Measurements from ENCODE around the gene PSMB9.

PSMB9 gene

GRCh38 chr6:32838114-32838958 lies 15.7 kb upstream of the PSMB9 start, which contains the start of gene TAP2:
Gene TAP2 (minus strand): TSS chr6:32838739. CDS start chr6:32838233, 506 bp downstream.
- H3K27ac ChIP-seq (ENCODE audit: low read depth, low read length) = peak within 1 kb of the TSS; percentile 70
- H3K4me1 ChIP-seq (ENCODE audit: control insufficient read depth, insufficient read depth, low read length, unreplicated experiment) = peaks cover 25% of the 10 kb centered on the region
- H3K4me3 ChIP-seq (ENCODE audit: low read depth, low read length) = peak within 1 kb of the TSS; percentile 89
- peak within 1 kb of the TSS; percentile 51 for H2AFZ ChIP-seq (ENCODE audit: low read length, unreplicated experiment)
- no peaks in the 10 kb centered on the region for H3K27me3 ChIP-seq (ENCODE audit: insufficient read depth, low read length)
- H3K79me2 ChIP-seq (ENCODE audit: control insufficient read depth, insufficient read depth, low read length, unreplicated experiment) = peaks cover 39% of the 10 kb centered on the region
- peaks cover 22% of the 10 kb centered on the region; the same call in 1 of the 2 replicates for H3K36me3 ChIP-seq (ENCODE audit: insufficient read depth, low read length)

GRCh38 chr6:32839356-32839755 lies 14.6 kb upstream of the PSMB9 start:
- Histone ChIP-seq H3K4me3 (ENCODE audit: low read depth, low read length) (no peak overlapping the region), H3K4me1 (ENCODE audit: control insufficient read depth, insufficient read depth, low read length, unreplicated experiment) (peaks cover 25% of the 10 kb centered on the region), H3K79me2 (ENCODE audit: control insufficient read depth, insufficient read depth, low read length, unreplicated experiment) (peaks cover 48% of the 10 kb centered on the region), H3K27me3 (ENCODE audit: insufficient read depth, low read length) (no peaks in the 10 kb centered on the region), H3K36me3 (ENCODE audit: insufficient read depth, low read length) (peaks cover 16% of the 10 kb centered on the region; the same call in 1 of the 2 replicates), H2AFZ (ENCODE audit: low read length, unreplicated experiment) (no peak overlapping the region), H3K27ac (ENCODE audit: low read depth, low read length) (no peak overlapping the region)

DNA sequence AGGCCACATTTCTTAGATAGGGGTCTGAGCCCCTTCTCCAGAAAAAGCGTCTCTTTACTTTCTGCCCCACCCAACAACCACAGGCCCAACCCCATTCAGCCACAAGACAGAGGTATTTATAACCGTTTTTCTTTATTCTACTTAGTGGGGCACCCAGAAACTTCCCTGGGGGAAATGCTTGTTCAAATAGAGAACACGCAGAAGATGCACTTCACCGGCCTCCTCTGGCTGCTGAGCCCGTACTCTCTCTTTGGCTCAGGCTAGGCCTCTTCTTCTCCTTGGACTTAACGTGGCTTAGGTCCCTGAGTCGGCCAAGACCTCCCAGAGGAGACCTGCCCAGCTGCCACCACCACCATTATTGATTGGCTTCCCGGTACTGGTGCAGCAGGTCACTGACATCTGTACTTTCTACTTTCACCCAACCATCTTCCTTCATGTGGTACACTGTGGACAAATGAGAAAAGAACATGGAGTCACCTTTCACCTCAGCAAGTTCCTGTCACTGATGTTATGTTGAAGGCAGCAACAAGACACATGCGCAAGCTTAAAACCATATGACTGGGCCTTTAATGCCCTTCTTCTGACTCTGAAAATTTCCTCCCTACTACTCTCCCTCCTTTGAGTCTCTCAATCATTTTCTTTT lies 13.3 kb upstream of the PSMB9 start:
- Histone ChIP-seq H3K4me3 (ENCODE audit: low read depth, low read length) (no peak overlapping the region), H2AFZ (ENCODE audit: low read length, unreplicated experiment) (no peak overlapping the region), H3K79me2 (ENCODE audit: control insufficient read depth, insufficient read depth, low read length, unreplicated experiment) (peaks cover 44% of the 10 kb centered on the region), H3K36me3 (ENCODE audit: insufficient read depth, low read length) (peaks cover 14% of the 10 kb centered on the region; the same call in 1 of the 2 replicates), H3K27ac (ENCODE audit: low read depth, low read length) (no peak overlapping the region), H3K4me1 (ENCODE audit: control insufficient read depth, insufficient read depth, low read length, unreplicated experiment) (peaks cover 32% of the 10 kb centered on the region), H3K27me3 (ENCODE audit: insufficient read depth, low read length) (no peaks in the 10 kb centered on the region)

GRCh38 chr6:32842021-32842650 lies 11.9 kb upstream of the PSMB9 start:
- Histone ChIP-seq H3K27ac (ENCODE audit: low read depth, low read length) (no peak overlapping the region), H3K27me3 (ENCODE audit: insufficient read depth, low read length) (no peaks in the 10 kb centered on the region), H2AFZ (ENCODE audit: low read length, unreplicated experiment) (no peak overlapping the region), H3K4me1 (ENCODE audit: control insufficient read depth, insufficient read depth, low read length, unreplicated experiment) (peaks cover 27% of the 10 kb centered on the region), H3K79me2 (ENCODE audit: control insufficient read depth, insufficient read depth, low read length, unreplicated experiment) (peaks cover 37% of the 10 kb centered on the region), H3K36me3 (ENCODE audit: insufficient read depth, low read length) (peaks cover 25% of the 10 kb centered on the region; the same call in 1 of the 2 replicates), H3K4me3 (ENCODE audit: low read depth, low read length) (peak overlapping the region; percentile 95)

DNA sequence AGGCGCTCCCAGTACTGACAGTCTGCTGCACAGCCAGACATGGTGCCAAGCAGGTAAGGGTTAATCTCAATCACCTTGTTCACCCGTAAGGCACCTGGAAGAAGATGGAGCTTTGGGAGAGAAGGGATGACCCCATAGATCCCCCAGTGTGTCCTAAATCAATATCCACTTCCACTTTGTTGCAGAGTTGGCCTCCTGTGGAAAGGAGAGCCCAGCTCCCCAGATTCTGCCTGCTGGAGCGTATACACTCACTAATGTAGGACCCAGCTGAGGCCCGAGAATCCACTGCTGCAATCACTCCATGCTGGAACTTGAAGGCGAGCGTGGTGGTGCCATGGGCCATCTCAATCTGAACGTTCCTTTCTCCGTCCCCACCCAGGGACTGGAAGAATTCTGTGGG lies 11.3 kb upstream of the PSMB9 start:
- Histone ChIP-seq H2AFZ (ENCODE audit: low read length, unreplicated experiment) (no peak overlapping the region), H3K27me3 (ENCODE audit: insufficient read depth, low read length) (no peaks in the 10 kb centered on the region), H3K27ac (ENCODE audit: low read depth, low read length) (no peak overlapping the region), H3K4me1 (ENCODE audit: control insufficient read depth, insufficient read depth, low read length, unreplicated experiment) (peaks cover 21% of the 10 kb centered on the region), H3K4me3 (ENCODE audit: low read depth, low read length) (peak overlapping the region; percentile 95), H3K36me3 (ENCODE audit: insufficient read depth, low read length) (peaks cover 31% of the 10 kb centered on the region; the same call in 1 of the 2 replicates), H3K79me2 (ENCODE audit: control insufficient read depth, insufficient read depth, low read length, unreplicated experiment) (peaks cover 33% of the 10 kb centered on the region)

DNA sequence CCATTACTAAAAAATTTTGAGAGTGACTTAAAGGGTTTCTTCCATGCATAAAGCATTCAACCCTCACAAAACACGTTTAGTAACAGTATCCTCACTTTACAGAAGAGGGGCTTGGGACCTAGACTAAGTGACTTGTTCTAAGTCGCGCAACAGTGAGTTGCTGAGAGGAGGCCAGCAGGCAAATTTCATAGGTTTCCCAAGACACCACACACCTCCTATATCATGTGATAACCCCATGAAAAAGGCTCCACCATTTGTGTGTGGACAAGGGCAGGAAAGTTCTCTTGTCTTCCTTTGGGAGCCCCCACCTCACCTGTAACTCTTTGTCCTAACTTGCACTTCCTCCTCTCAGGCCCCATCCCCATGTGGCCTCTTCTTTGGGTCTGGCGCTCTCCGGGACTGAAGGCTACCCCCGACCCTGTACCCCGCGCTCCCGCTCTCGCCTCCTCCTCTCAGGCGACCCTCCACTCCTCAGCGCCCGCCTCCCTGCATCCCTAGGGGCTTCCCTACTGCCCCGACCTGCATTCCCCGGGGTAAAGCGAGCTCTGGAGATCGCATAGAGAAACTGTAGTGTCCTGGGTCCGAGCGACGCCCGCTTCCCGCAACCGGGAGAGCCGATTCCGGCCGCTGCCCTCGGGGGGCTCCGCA lies 10.5 kb upstream of the PSMB9 start:
- peaks cover 32% of the 10 kb centered on the region for H3K79me2 ChIP-seq (ENCODE audit: control insufficient read depth, insufficient read depth, low read length, unreplicated experiment)
- no peaks in the 10 kb centered on the region for H3K27me3 ChIP-seq (ENCODE audit: insufficient read depth, low read length)
- peaks cover 21% of the 10 kb centered on the region for H3K4me1 ChIP-seq (ENCODE audit: control insufficient read depth, insufficient read depth, low read length, unreplicated experiment)
- peak overlapping the region; percentile 20 for H2AFZ ChIP-seq (ENCODE audit: low read length, unreplicated experiment)
- peak overlapping the region; percentile 87 for H3K27ac ChIP-seq (ENCODE audit: low read depth, low read length)
- peaks cover 37% of the 10 kb centered on the region for H3K36me3 ChIP-seq (ENCODE audit: insufficient read depth, low read length)
- peak overlapping the region; percentile 95 for H3K4me3 ChIP-seq (ENCODE audit: low read depth, low read length)

DNA sequence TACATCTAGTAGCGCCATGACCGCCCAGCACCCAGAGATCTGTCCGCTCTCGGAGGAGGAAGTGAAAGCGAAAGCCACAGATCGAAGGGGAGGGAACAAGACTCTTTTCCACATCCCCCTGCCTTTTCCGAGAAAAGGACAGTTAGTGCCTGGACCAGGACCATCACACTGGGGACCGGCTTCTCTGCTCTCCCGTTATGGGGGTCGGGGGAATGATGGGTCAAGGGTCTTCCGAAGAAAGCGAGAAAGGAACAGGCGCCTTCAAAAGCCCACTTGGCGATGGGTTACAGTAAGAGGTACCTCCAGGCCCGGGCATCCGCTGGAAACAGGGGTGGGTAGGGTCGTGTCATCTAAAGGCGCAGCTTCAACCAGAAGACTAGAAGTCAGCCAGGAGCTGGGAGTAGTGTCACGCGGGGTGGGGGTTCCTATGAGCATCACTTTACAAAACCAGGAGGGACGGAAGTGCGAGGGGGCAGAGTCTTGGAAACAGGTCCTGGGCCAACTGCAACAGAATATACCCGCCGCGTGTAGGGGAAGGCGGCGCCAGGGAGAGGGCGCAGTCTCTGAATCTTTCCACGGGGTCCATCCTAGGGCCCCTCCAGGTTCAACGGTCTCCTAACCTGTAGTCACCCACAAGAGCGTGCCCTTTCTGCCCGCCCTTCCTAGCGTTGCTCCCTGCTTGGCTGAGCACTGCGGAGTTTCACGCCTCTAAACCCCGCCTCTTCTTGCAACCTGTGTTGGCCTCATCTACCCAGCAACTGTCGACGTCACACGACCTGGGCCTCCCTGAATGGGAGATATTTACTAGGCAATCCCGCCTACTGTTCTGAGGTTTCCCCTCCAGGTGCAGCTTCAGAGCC lies 9.8 kb upstream of the PSMB9 start, which contains the start of gene PSMB8:
Gene PSMB8 (minus strand): TSS at position 69 of the 860 bp plus-strand sequence. CDS start 51 bp downstream, at position 18.
- Histone ChIP-seq H3K27ac (ENCODE audit: low read depth, low read length) (peak within 1 kb of the TSS; percentile 87), H3K27me3 (ENCODE audit: insufficient read depth, low read length) (no peaks in the 10 kb centered on the region), H3K4me1 (ENCODE audit: control insufficient read depth, insufficient read depth, low read length, unreplicated experiment) (peaks cover 21% of the 10 kb centered on the region), H3K36me3 (ENCODE audit: insufficient read depth, low read length) (peaks cover 44% of the 10 kb centered on the region), H2AFZ (ENCODE audit: low read length, unreplicated experiment) (peak within 1 kb of the TSS; percentile 54), H3K4me3 (ENCODE audit: low read depth, low read length) (peak within 1 kb of the TSS; percentile 95), H3K79me2 (ENCODE audit: control insufficient read depth, insufficient read depth, low read length, unreplicated experiment) (peaks cover 32% of the 10 kb centered on the region)

DNA sequence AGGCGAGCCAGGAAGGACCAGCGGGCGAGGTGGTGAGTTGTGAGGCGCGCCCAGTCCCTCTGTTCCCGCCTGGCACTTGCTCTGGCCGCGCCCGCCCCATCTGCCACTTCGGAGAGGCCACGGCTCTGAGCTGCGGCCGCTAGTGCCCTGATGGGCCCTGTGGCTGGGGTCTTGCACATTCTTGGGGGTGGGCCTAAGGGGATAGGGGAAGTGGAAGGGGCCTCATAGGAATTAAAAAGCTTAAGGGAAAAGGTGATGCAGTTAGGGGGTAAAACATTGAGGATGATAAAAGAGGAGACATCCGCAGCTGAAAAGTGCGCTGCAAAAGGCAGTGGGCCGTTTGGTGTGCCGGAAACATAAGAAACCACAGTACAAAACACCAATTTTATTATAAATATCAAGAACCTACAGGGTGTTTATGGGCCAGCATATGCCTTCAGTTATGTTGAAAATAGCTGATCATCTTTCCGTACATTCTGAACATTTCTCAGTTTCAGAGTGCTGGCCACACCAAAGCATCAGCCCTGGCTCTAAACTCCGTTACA lies 9.1 kb upstream of the PSMB9 start:
- H3K27me3 ChIP-seq (ENCODE audit: insufficient read depth, low read length) = no peaks in the 10 kb centered on the region
- peaks cover 45% of the 10 kb centered on the region for H3K36me3 ChIP-seq (ENCODE audit: insufficient read depth, low read length)
- peaks cover 21% of the 10 kb centered on the region for H3K4me1 ChIP-seq (ENCODE audit: control insufficient read depth, insufficient read depth, low read length, unreplicated experiment)
- H3K79me2 ChIP-seq (ENCODE audit: control insufficient read depth, insufficient read depth, low read length, unreplicated experiment) = peaks cover 34% of the 10 kb centered on the region
- H3K27ac ChIP-seq (ENCODE audit: low read depth, low read length) = 0 out of 2 replicates have a peak overlapping the region, but pooled peaks have one; percentile 5
- H2AFZ ChIP-seq (ENCODE audit: low read length, unreplicated experiment) = no peak overlapping the region
- peak overlapping the region; percentile 95 for H3K4me3 ChIP-seq (ENCODE audit: low read depth, low read length)

DNA sequence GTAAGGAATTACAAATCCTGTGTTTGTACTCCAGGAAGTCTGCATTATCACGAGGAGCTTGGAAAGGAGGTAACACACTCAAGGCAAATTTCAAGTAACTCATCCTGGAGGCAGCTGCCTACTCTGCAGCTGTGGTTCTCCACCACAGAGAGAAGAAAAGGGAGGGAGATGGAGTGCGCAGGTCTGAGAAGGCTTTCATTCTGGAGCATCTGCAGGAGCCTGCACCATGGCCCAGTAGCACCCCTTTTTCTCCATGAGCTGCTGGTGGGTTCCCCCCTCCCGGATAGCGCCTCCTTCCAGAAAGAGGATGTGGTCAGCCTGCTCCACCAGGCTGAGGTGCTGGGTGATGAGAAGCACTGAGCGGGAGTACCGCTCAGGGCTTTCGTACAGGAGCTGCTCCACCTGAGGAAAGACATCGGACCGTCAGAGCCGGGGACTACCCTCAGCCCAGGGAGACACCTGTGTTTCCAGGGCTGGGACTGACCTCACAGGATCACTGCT lies 8.6 kb upstream of the PSMB9 start:
- no peak overlapping the region for H3K4me3 ChIP-seq (ENCODE audit: low read depth, low read length)
- no peaks in the 10 kb centered on the region for H3K27me3 ChIP-seq (ENCODE audit: insufficient read depth, low read length)
- 0 out of 2 replicates have a peak overlapping the region, but pooled peaks have one; percentile 5 for H3K27ac ChIP-seq (ENCODE audit: low read depth, low read length)

More for the DNA sequence above, 8.6 kb upstream of the PSMB9 start:
- Histone ChIP-seq H3K4me1 (ENCODE audit: control insufficient read depth, insufficient read depth, low read length, unreplicated experiment) (peaks cover 21% of the 10 kb centered on the region), H3K79me2 (ENCODE audit: control insufficient read depth, insufficient read depth, low read length, unreplicated experiment) (peaks cover 40% of the 10 kb centered on the region), H3K36me3 (ENCODE audit: insufficient read depth, low read length) (peaks cover 48% of the 10 kb centered on the region), H2AFZ (ENCODE audit: low read length, unreplicated experiment) (no peak overlapping the region)
